H7 (cell line): ENCODE measurements around the gene LCMT2. TPM values are rescaled to one million over a fixed set of nuclear protein-coding genes. Genes with fewer than 3 reads are reported as not detected.
A peak's percentile ranks its signal among the peaks of the same experiment; 100 is the strongest.

ENCODE experiments used
- DNase-seq: peaks from one replicate; pipeline ENCODE4 v3.0.0; 2012
- H3K27me3 ChIP-seq: 2 replicates; pipeline ENCODE4 v1.6.0; 2011; ENCODE audit warnings: mild to moderate bottlenecking, low read length; ENCODE audit not compliant: control insufficient read depth, insufficient read depth
- H3K36me3 ChIP-seq: replicated peaks from 2 replicates; pipeline ENCODE4 v1.5.1; 2011; ENCODE audit warnings: low read length; ENCODE audit not compliant: control insufficient read depth, insufficient read depth
- H3K4me3 ChIP-seq: 2 replicates; pipeline ENCODE4 v1.5.1; 2011; ENCODE audit warnings: low read depth, mild to moderate bottlenecking, control low read depth, low read length, moderate library complexity; ENCODE audit not compliant: insufficient read depth
- total RNA-seq: library from RNA; depleted of rRNA; stranded (reverse); fragments of >200 nt; shearing (Covaris generic); gene quantifications from 2 replicates; pipeline ENCODE4 v1.2.3, GENCODE V29; 2014; rRNA removed

The LCMT2 gene, protein sequence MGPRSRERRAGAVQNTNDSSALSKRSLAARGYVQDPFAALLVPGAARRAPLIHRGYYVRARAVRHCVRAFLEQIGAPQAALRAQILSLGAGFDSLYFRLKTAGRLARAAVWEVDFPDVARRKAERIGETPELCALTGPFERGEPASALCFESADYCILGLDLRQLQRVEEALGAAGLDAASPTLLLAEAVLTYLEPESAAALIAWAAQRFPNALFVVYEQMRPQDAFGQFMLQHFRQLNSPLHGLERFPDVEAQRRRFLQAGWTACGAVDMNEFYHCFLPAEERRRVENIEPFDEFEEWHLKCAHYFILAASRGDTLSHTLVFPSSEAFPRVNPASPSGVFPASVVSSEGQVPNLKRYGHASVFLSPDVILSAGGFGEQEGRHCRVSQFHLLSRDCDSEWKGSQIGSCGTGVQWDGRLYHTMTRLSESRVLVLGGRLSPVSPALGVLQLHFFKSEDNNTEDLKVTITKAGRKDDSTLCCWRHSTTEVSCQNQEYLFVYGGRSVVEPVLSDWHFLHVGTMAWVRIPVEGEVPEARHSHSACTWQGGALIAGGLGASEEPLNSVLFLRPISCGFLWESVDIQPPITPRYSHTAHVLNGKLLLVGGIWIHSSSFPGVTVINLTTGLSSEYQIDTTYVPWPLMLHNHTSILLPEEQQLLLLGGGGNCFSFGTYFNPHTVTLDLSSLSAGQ
- total RNA-seq: 5.8 and 10.3 TPM in 2 replicates

GRCh38 chr15:43329960-43330779 is at the start of gene LCMT2:
Gene LCMT2, minus strand, starts transcription at chr15:43330573. Its CDS starts 84 bp downstream, at chr15:43330489.
- peak within 1 kb of the TSS; percentile 87 for H3K4me3 ChIP-seq
- H3K27me3 ChIP-seq: no peaks in the 10 kb centered on the region
- DNase-seq: peak; percentile 91
- H3K36me3 ChIP-seq: no peaks in the 10 kb centered on the region; the same call in none of the 2 replicates

DNA sequence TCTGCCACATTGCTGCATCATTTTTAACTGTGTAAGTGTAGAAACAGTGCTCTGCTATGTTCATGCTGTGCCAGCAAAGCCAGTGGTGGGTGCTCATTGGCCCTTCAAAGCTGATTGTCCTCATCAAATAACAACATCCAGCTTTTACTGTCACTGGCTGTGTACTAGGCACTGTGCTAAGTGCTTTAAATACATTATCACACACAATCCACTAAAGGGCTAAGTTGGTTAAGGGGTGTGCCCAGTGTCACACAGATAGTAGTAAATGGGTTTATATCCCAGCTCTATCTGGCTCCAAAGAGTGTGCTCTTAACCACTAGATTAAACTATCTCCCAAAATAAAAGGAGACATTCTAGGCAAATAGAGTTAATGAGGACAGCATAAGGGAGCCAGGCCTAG is 48.2 kb upstream of the LCMT2 start:
- no peak overlapping the region for H3K4me3 ChIP-seq
- DNase-seq: no peak
- no peaks in the 10 kb centered on the region for H3K27me3 ChIP-seq
- H3K36me3 ChIP-seq: peaks cover 5% of the 10 kb centered on the region

DNA sequence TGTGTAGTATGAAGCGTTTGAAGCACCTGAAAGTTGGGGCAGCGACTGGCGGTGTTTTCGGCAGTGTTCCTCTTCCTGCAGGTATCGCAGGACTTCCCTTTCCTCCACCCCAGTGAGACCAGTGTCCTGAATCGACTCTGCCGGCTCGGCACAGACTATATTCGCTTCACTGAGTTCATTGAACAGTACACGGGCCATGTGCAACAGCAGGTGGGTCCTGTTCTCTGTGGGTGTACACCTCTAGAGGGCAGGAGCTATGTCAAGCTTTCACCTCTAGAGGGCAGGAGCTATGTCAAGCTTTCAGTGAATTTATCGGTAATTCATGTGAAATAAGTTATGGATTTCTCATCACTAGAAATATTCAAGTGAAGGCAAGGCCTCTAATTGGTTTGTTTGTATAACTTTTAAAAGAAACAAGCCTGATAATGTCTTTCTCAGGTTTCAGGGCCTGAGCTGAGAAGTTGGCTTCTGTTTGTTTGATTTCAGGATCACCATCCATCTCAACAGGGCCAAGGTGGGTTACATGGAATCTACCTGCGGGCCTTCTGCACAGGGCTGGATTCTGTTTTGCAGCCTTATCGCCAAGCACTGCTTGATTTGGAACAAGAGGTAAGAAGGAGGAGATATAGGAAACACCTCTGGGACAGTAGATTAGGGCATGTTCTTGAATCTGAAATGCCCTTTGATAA is 45.8 kb upstream of the LCMT2 start:
- Histone ChIP-seq H3K36me3 (peaks cover 4% of the 10 kb centered on the region), H3K4me3 (no peak overlapping the region), H3K27me3 (no peaks in the 10 kb centered on the region)
- peak; percentile 69 for DNase-seq

GRCh38 chr15:43370975-43371974 is 40.9 kb upstream of the LCMT2 start, which contains the start of the genes TUBGCP4 and ZSCAN29:
Gene TUBGCP4, plus strand, starts transcription at chr15:43371101. Its CDS starts 254 bp downstream, at chr15:43371355.
Gene ZSCAN29, minus strand, starts transcription at chr15:43371043. Its CDS starts 1,130 bp downstream, at chr15:43369913.
- peak; percentile 99 for DNase-seq
- Histone ChIP-seq H3K4me3 (peak within 1 kb of the TSS; percentile 97), H3K27me3 (no peaks in the 10 kb centered on the region), H3K36me3 (peaks cover 12% of the 10 kb centered on the region)

GRCh38 chr15:43370310-43370974 is 40.1 kb upstream of the LCMT2 start:
- Histone ChIP-seq H3K36me3 (peaks cover 15% of the 10 kb centered on the region), H3K4me3 (peak overlapping the region; percentile 97), H3K27me3 (no peaks in the 10 kb centered on the region)
- DNase-seq: peak; percentile 73

DNA sequence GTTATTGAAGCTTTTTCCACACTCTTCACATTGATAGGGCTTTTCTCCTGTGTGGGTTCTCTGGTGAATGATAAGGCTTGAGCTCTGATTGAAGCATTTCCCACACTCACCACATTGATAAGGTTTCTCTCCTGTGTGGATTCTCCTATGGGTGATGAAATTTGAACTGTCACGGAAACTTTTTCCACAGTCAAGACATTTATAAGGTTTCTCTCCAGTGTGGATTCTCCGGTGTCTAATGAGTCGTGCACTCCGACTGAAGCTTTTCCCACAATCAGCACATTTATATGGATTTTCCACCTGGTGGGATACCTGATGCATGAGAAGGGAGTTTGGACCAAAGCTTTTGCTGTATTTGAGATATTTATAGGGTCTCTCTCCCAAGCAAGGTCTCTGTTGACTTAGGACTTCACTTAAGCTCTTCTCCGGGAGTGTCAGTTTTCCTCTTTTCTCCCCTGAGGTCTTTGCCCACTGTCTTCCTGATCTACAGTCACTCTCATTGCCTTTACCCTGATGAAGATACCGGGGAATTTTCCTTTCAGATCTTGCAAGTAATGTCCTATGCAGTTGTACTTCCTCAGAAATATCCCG is 31.0 kb upstream of the LCMT2 start:
- H3K36me3 ChIP-seq: peaks cover 38% of the 10 kb centered on the region
- no peak for DNase-seq
- no peak overlapping the region for H3K4me3 ChIP-seq
- H3K27me3 ChIP-seq: no peaks in the 10 kb centered on the region

DNA sequence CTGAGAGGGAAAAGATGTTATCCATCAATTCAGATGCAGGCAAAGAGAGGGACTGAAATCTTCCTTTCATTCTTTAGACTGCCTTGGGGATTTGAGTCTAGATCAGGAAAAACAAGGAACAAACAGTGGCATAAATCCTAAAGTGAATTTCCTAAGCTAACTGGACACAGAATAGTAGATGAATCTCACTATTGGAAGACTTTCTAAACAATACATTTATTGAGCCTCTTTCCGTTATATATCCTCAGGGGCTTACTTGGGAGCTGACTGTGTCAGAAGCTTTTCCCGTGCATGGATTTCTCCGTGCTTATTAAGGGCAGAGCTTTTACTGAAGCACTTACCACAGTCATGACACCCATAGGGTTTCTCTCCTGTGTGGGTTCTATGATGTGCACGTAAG is 30.4 kb upstream of the LCMT2 start:
- no peaks in the 10 kb centered on the region for H3K27me3 ChIP-seq
- DNase-seq: no peak
- H3K36me3 ChIP-seq: peaks cover 33% of the 10 kb centered on the region
- H3K4me3 ChIP-seq: no peak overlapping the region

DNA sequence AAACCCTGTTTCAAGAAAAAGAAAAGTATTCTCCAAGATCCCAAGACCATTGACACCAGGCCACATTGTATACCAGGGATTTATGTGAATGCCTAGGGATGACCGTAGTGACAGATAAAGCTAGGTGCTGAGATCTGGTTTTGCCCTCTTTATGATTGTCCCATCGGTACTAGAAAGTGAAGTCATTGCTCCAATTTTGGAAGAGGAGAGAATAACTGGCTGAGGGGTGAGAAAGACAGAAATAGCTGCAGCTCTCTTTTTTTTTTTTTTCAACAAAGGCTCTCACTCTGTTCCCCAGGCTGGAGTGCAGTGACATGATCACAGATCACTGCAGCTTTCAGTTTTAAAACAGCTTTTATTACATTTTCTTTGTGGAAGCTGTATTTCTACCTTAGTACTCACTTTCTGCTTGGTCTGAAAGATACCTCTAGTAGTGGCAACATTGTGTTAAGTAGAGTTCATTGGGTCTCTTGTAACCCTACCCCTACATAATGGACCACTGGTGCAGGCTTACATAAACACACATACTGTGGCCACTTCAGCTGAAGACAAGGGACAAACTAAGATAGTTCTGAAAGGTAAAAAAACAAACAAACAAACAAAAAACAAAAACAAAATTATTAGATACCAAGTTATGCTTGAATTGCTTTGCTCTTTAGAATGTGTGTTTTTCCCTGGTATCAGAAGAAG is 22.5 kb upstream of the LCMT2 start:
- Histone ChIP-seq H3K4me3 (no peak overlapping the region), H3K27me3 (no peaks in the 10 kb centered on the region), H3K36me3 (no peaks in the 10 kb centered on the region; the same call in none of the 2 replicates)
- DNase-seq: no peak

GRCh38 chr15:43347114-43347513 is 16.7 kb upstream of the LCMT2 start:
- DNase-seq: no peak
- no peak overlapping the region for H3K4me3 ChIP-seq
- no peaks in the 10 kb centered on the region; the same call in none of the 2 replicates for H3K36me3 ChIP-seq
- H3K27me3 ChIP-seq: no peaks in the 10 kb centered on the region

GRCh38 chr15:43346305-43346704 is 15.9 kb upstream of the LCMT2 start:
- Histone ChIP-seq H3K36me3 (no peaks in the 10 kb centered on the region; the same call in 1 of the 2 replicates), H3K27me3 (no peaks in the 10 kb centered on the region), H3K4me3 (no peak overlapping the region)
- no peak for DNase-seq

GRCh38 chr15:43330780-43331087 is 361 bp upstream of the LCMT2 start:
- peak overlapping the region; percentile 87 for H3K4me3 ChIP-seq
- no peak for DNase-seq
- H3K36me3 ChIP-seq: no peaks in the 10 kb centered on the region; the same call in none of the 2 replicates
- no peaks in the 10 kb centered on the region for H3K27me3 ChIP-seq
